NCI-H82 (cell line): ENCODE data around the gene LILRB3.
"Not testable (repeated sequence)": the region's sequence is repeated elsewhere in the genome, so short reads cannot be mapped to it uniquely, and the experiment has no call there.

ENCODE experiments used
- DNase-seq: peaks from one replicate; lab custom pipeline; 2025; lab: John Stamatoyannopoulos, UW

LILRB3 gene

DNA sequence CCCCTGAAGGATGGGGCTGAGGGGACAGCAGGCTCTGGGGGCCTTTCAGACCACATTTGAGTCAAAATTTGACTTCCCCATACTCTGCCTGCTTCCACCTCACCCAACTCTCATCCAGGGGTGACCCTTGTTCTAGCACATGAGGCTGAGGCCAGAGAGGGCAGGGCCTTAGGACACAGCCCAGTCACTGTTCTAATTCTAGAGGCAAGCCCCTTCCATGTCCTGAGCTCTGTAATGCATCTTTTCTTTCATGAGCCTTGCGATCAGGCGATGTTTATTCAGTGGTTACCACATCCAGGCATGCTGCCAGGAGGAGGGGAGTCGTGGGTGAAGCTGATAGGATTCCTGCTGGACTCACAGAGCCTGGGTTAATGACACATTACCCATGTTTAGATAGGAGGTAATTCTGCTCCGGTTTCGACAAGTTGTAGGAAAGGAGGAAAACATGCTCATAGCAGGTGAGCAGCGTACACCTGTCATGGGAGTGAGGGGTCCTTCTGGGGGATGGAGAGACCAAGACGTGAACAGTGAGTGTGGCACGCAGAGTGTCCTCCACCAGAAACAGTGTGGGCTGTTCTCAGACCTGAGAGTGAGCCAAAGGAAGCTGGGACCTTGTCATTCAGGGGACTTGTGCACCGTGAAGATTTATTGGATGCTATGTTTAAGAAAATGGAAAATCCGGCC, 12.9 kb downstream of the LILRB3 start:
- peak; percentile 48 for DNase-seq

- DNase-seq = peak; percentile 57
These were observed 13.6 kb downstream of the LILRB3 start for GRCh38 chr19:54209058-54209810.

GRCh38 chr19:54208784-54209057, 14.1 kb downstream of the LILRB3 start:
- peak; percentile 70 for DNase-seq

DNA sequence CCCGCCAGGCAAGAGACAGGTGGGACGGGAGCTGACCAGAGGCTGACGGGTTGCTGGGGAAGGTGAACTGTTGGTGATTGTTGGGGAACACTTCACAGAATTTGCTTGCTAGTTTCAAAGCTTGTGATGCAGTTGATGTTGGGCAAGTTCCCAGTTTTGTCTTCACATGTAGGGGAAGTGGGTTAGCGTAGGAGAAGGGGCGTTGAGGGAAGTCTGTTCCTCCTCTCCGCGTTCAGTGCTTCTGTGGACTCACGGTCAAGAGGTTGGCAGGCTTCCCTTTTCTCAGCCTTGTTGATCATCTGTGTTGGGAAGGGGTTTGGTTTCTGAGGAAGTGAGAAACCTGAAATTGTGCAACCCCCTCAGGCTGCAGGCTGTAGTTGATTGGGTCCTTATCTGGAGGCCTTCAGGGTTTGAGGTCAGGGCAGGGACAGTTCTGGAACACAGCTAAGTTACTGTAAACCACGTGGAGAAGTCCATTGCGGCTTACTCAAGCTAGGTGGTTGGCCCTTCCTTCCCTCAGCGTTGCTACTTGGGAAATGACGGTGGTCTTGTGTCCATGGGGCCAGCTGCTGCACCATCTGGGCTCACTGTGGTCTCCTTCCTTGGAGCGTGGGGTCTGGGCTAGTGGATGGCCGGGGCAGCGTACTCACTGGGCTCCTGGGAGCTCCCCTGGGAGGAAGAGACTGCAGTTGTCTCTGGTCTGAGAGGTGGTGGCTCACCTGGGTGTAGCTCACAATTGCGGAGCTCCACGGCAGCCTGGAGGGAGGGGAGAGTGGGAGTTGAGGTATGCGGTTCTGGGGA, 14.6 kb downstream of the LILRB3 start:
- DNase-seq = peak; percentile 70

DNA sequence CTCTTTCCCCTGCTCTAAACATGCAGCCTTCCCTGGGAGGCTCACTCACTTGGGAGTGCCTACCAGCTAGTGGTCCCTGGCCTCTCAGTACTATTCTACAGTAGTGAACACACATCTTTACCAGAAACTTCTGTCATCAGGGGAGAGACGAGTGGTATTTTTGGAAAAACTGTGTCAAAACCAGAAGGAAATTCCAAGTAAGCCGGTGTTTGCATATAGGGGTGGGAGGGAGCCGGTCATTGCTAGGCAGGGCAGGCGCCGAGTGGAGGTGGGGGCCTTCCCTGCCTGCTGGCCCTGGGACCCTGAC, 15.2 kb downstream of the LILRB3 start:
- no peak for DNase-seq

DNA sequence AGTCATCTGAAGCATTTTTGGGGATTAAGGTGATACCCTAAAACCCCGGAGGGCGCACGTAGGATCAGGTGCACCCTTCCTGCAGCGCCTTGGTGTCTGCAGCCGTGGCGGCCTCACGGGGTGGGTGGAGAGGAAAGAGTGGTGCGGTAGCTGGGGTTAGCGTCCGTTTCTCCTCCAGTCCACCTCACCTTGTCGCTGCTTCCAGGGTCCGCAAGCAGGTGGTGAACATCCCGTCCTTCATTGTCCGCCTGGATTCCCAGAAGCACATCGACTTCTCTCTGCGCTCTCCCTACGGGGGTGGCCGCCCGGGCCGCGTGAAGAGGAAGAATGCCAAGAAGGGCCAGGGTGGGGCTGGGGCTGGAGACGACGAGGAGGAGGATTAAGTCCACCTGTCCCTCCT, 15.6 kb downstream of the LILRB3 start:
- not testable (repeated sequence) for DNase-seq

- DNase-seq = no peak
These were observed 16.0 kb downstream of the LILRB3 start for GRCh38 chr19:54206831-54207177.

DNA sequence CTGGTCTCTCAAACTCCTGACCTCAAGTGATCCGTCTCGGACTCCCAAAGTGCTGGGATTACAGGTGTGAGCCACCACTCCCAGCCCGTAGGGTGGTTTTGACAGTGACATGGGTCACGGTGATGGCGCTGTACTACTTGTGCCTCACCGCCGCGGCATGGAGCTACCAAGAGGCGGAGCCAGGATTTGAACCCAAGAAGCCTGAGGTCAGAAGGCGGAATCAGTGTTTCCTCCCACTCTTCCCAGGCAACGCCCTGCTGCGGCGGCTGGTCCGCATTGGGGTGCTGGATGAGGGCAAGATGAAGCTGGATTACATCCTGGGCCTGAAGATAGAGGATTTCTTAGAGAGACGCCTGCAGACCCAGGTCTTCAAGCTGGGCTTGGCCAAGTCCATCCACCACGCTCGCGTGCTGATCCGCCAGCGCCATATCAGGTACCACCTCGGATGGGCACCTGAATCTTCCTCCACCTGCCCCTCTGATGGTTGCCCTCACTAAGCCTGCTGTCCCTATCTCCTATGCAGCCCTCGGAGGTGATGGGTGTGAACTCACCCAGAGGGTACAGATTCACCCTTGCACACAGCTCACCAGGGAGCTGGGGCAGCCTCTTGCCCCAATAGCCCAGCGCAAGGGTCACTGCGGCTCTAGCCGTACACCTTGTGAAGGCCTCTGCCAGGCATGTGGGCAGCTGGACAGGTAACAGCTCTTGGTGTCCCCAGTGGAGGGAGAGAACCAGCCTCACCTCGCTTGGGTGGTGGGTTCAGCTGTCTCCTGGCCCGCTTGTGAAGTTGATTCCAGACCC, 16.6 kb downstream of the LILRB3 start:
- DNase-seq = no peak

DNA sequence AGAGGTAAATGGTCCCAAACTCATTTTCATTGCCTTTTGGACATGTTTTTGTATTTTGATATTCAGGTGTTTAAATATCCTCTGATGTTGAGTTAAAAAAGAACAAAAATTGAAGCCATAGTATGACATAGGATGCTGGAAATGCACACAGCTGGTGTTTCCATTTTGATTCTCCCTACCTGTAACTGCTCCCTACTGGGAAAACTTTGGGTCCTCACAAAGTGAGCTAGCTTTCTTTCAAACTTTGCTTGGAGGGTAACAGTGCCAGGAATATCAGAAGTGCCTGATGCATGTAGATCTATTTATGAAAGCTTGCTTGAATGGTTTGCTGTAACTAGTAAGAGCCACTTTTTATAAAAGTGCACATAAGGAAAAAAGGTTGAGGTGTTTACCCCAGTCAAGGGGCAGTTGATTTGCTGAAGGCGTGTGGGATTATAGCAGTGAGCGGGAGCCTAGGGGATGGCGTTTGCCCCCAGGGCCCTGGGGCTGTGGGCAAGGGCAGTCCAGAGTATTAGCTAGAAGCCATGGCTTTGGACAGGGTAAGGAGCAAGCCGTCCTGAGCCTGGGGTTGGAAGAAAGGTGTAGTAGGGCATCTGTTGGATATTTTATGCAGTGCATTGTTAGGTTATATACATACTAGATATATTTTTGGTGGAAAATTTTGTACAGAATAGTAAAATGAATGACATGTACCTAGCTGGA, 17.9 kb downstream of the LILRB3 start:
- no peak for DNase-seq

GRCh38 chr19:54203151-54203611, 19.6 kb downstream of the LILRB3 start:
- DNase-seq = peak; percentile 17

GRCh38 chr19:54201980-54202379, 20.8 kb downstream of the LILRB3 start:
- no peak for DNase-seq

DNA sequence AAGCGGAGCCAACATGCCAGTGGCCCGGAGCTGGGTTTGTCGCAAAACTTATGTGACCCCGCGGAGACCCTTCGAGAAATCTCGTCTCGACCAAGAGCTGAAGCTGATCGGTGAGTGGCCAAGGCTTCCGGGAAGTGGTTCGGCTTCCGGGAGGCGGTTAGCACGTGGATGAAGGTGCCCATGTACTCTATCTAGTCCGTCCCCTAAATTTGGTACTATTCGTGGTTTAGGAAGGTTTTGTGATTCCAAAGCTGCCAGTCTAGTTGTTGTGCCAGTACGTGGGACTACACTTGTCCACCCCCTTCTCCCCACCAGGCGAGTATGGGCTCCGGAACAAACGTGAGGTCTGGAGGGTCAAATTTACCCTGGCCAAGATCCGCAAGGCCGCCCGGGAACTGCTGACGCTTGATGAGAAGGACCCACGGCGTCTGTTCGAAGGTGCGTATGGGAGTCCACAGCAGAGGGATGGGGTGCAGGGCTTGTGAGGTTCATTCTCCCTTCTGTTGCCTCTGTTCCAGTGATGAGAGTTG, 21.6 kb downstream of the LILRB3 start:
- DNase-seq = no peak

DNA sequence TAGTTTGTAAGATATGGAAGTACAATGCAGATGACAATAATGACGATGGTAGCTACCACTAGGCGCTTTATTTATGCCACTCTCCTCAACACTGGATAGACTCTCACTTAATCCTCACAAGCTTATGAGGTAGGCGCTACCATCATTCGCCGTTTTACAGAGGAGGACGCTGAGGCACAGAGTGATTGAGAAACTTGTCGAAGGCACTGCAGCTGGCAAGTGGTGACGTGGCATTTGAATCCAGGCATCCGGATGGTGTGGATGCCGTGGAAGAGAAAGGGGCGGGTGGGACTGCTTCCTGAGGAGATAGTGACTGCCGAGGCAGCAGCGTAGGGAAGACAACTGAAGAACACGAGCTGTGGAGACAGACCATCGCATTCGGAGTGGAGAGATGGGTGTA, 23.4 kb downstream of the LILRB3 start:
- DNase-seq = peak; percentile 26

GRCh38 chr19:54197121-54197520, 25.7 kb downstream of the LILRB3 start:
- no peak for DNase-seq

- DNase-seq = no peak
These were observed 26.3 kb downstream of the LILRB3 start for GRCh38 chr19:54196536-54196935.

GRCh38 chr19:54194463-54194862, 28.3 kb downstream of the LILRB3 start:
- not testable (repeated sequence) for DNase-seq

GRCh38 chr19:54193011-54193410, 29.8 kb downstream of the LILRB3 start:
- DNase-seq = no peak

- DNase-seq = no peak
These were observed 30.9 kb downstream of the LILRB3 start for GRCh38 chr19:54191811-54192453.

DNA sequence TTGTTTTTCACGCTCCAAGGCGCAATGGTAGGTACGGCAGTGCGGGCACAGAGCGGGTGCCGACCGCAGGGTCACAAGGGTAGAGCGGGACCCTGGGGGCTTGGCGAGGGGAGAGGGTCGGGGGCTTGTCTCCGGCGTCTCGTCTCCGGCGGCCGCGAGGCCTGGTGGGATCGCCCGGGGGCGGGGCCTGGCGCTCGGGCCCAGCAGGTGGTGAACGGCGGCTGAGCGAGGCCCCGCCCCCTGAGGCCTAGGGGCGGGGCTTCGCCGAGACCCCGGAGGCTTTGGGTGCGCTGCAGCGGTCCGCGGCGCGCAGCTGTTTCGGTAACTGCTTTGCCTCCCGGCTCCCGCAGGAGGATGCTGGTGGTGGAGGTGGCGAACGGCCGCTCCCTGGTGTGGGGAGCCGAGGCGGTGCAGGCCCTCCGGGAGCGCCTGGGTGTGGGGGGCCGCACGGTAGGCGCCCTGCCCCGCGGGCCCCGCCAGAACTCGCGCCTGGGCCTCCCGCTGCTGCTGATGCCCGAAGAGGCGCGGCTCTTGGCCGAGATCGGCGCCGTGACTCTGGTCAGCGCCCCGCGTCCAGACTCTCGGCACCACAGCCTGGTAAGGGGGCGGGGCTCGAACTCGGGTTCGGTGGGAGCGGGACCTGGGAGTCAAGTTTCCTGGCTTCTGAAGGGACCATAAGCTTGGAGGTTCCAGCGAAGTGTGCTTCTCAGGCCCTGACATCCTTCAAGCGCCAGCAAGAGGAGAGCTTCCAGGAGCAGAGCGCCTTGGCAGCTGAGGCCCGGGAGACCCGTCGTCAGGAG, 31.6 kb downstream of the LILRB3 start, which contains the start of gene TSEN34:
TSEN34 (plus strand) TSS at position 298 of the 800 bp plus-strand sequence; CDS start at position 355, 57 bp downstream.
- peak; percentile 89 for DNase-seq

GRCh38 chr19:54190503-54191010, 32.2 kb downstream of the LILRB3 start:
- peak; percentile 99 for DNase-seq
